Prostate gland (tissue), 2 donors: ENCODE measurements around the gene NSMCE4A. TPM values are rescaled to one million over a fixed set of nuclear protein-coding genes. Genes with fewer than 3 reads are reported as not detected.
"Not testable (repeated sequence)": the region's sequence is repeated elsewhere in the genome, so short reads cannot be mapped to it uniquely, and the experiment has no call there.

Experiments used
- DNase-seq: peaks from one replicate; pipeline ENCODE4 v3.0.0-alpha.2; 2019; ENCODE audit warnings: low spot score
- H3K27ac ChIP-seq, 2 donors: fragments of 200-600 bp; sonication (generic); 2 replicates each; pipeline ENCODE4 v1.5.1; 2017 to 2019
- H3K27me3 ChIP-seq: fragments of 200-600 bp; sonication (generic); replicated peaks from 2 replicates; pipeline ENCODE4 v1.5.1; 2019; ENCODE audit not compliant: insufficient read depth
- H3K36me3 ChIP-seq, 2 donors: fragments of 200-600 bp; sonication (generic); 1 replicate in 1 of 2; 2 replicates in 1 of 2; pipeline versions ENCODE4 v1.5.1 to v1.8.1; 2017 to 2019
- H3K4me1 ChIP-seq: fragments of 200-600 bp; sonication (generic); replicated peaks from 2 replicates; pipeline ENCODE4 v1.5.1; 2019
- H3K4me3 ChIP-seq, 2 donors: fragments of 200-600 bp; sonication (generic); 2 replicates each; pipeline ENCODE4 v1.5.1; 2017 to 2019
- H3K9me3 ChIP-seq: fragments of 200-600 bp; sonication (generic); 2 replicates; pipeline ENCODE4 v1.5.1; 2017
- POLR2A ChIP-seq: fragments of 450-650 bp; IDR thresholded peaks from one replicate; pipeline ENCODE4 v1.6.1; 2016; ENCODE audit warnings: antibody characterized with exemption, mild to moderate bottlenecking
- POLR2AphosphoS5 ChIP-seq: sonication (generic); formaldehyde crosslinking; IDR thresholded peaks from one replicate; pipeline ENCODE4 v1.6.1; 2017; ENCODE audit warnings: antibody characterized with exemption
- WGBS: methylation state at CpG from one replicate; pipeline ENCODE4 v1.1.5; 2018; 5-methylcytosine and 5-hydroxymethylcytosine counted together
- intact Hi-C: fragments of 100-400 bp; cut with DNase I; formaldehyde crosslinking; loops from one replicate; pipeline ENCODE4 v1.14.2; 2022
- total RNA-seq, 2 donors: library from RNA; depleted of rRNA; stranded (reverse); fragments of >200 nt; gene quantifications; one replicate each; pipeline ENCODE4 v1.1.0, GENCODE V29; 2016
- TF ChIP-seq, protein P1 (sequence below), 4 experiments: fragments of 200-600 bp in 2 of 4; fragments of 450-650 bp in 2 of 4; sonication (generic) in 2 of 4; IDR thresholded peaks; 1 replicate in 3 of 4; 2 replicates in 1 of 4; pipeline ENCODE4 v1.5.1; 2016 to 2019; ENCODE audit warnings: antibody characterized with exemption in 4 of 4, mild to moderate bottlenecking in 2 of 4, moderate library complexity in 2 of 4

NSMCE4A gene
- total RNA-seq, 2 donors from 2014 or later, result 90.1 to 105 TPM

GRCh38 chr10:122020226-122020625, 45.2 kb upstream of the NSMCE4A start:
- H3K4me3 ChIP-seq, result peak overlapping the region; percentile 22 to 37
- TF ChIP-seq, protein P1, sequence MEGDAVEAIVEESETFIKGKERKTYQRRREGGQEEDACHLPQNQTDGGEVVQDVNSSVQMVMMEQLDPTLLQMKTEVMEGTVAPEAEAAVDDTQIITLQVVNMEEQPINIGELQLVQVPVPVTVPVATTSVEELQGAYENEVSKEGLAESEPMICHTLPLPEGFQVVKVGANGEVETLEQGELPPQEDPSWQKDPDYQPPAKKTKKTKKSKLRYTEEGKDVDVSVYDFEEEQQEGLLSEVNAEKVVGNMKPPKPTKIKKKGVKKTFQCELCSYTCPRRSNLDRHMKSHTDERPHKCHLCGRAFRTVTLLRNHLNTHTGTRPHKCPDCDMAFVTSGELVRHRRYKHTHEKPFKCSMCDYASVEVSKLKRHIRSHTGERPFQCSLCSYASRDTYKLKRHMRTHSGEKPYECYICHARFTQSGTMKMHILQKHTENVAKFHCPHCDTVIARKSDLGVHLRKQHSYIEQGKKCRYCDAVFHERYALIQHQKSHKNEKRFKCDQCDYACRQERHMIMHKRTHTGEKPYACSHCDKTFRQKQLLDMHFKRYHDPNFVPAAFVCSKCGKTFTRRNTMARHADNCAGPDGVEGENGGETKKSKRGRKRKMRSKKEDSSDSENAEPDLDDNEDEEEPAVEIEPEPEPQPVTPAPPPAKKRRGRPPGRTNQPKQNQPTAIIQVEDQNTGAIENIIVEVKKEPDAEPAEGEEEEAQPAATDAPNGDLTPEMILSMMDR (IDR thresholded peaks at IDR 0.05), result no peak
- TF ChIP-seq POLR2A (no peak), POLR2AphosphoS5 (no peak)
- H3K36me3 ChIP-seq, result no peaks in the 10 kb centered on the region
- 77% methylated on average over 6 of the region's 6 CpGs for WGBS
- H3K27me3 ChIP-seq, result no peaks in the 10 kb centered on the region
- no peak for DNase-seq
- H3K27ac ChIP-seq, result peak overlapping the region; percentile 93 to 94
- H3K9me3 ChIP-seq, result no peaks in the 10 kb centered on the region
- intact Hi-C loops, result no loop called here
- peaks cover 9% of the 10 kb centered on the region for H3K4me1 ChIP-seq

- TF ChIP-seq, protein P1 (IDR thresholded peaks at IDR 0.05), result no peak
- TF ChIP-seq POLR2AphosphoS5 (peak; percentile 68), POLR2A (peak; percentile 78)
- no peaks in the 10 kb centered on the region for H3K27me3 ChIP-seq
- H3K4me1 ChIP-seq, result peaks cover 9% of the 10 kb centered on the region
- intact Hi-C loops, result no loop called here
- peak; percentile 86 for DNase-seq
- peak overlapping the region; percentile 93 to 94 for H3K27ac ChIP-seq
- H3K36me3 ChIP-seq, result no peaks in the 10 kb centered on the region
- WGBS, result 43% methylated on average over 24 of the region's 24 CpGs
- no peaks in the 10 kb centered on the region for H3K9me3 ChIP-seq
- peak overlapping the region; percentile 22 to 37 for H3K4me3 ChIP-seq
Measured at GRCh38 chr10:122019414-122019975, 44.5 kb upstream of the NSMCE4A start.

- 32% methylated on average over 16 of the region's 16 CpGs for WGBS
- intact Hi-C loops, result no loop called here
- Histone ChIP-seq H3K9me3 (no peaks in the 10 kb centered on the region), H3K4me1 (peaks cover 9% of the 10 kb centered on the region), H3K27ac (peak overlapping the region; percentile 93 to 94), H3K4me3 (peak overlapping the region; percentile 22 to 37), H3K36me3 (no peaks in the 10 kb centered on the region), H3K27me3 (no peaks in the 10 kb centered on the region)
- peak; percentile 83 for DNase-seq
- TF ChIP-seq POLR2AphosphoS5 (peak; percentile 47), POLR2A (peak; percentile 49)
- TF ChIP-seq, protein P1 (IDR thresholded peaks at IDR 0.05), result no peak
Measured at GRCh38 chr10:122018951-122019413, 44.0 kb upstream of the NSMCE4A start.

GRCh38 chr10:122018491-122018890, 43.5 kb upstream of the NSMCE4A start:
- no peaks in the 10 kb centered on the region for H3K36me3 ChIP-seq
- intact Hi-C loops, result no loop called here
- H3K27me3 ChIP-seq, result no peaks in the 10 kb centered on the region
- H3K9me3 ChIP-seq, result no peaks in the 10 kb centered on the region
- TF ChIP-seq, protein P1 (IDR thresholded peaks at IDR 0.05), result no peak
- TF ChIP-seq POLR2A (no peak), POLR2AphosphoS5 (no peak)
- peak overlapping the region; percentile 93 to 94 for H3K27ac ChIP-seq
- no peak for DNase-seq
- peaks cover 9% of the 10 kb centered on the region for H3K4me1 ChIP-seq
- 23% methylated on average over 7 of the region's 7 CpGs for WGBS
- H3K4me3 ChIP-seq, result peak overlapping the region; percentile 22 to 37

GRCh38 chr10:122017926-122018325, 42.9 kb upstream of the NSMCE4A start:
- intact Hi-C loops, DNase-seq, H3K4me1 ChIP-seq, H3K9me3 ChIP-seq, H3K36me3 ChIP-seq, H3K4me3 ChIP-seq, H3K27me3 ChIP-seq: not testable (repeated sequence)
- 70% methylated on average over 4 of the region's 4 CpGs for WGBS
- H3K27ac ChIP-seq, result peak overlapping the region; percentile 93 to 94
